NT2/D1 (cell line): ENCODE results near the gene TSPAN5.
"Not testable (repeated sequence)": the region's sequence is repeated elsewhere in the genome, so short reads cannot be mapped to it uniquely, and the experiment has no call there.

Experiments
- DNase-seq: peaks from one replicate; pipeline ENCODE4 v3.0.0-alpha.2; 2011; ENCODE audit warnings: low read depth, low spot score
- H3K27me3 ChIP-seq: 2 replicates; pipeline ENCODE4 v1.6.0; 2011; ENCODE audit warnings: mild to moderate bottlenecking; ENCODE audit not compliant: insufficient read length, insufficient read depth
- H3K36me3 ChIP-seq: 2 replicates; pipeline ENCODE4 v1.6.1; 2011; ENCODE audit warnings: mild to moderate bottlenecking, low read length, mixed read lengths; ENCODE audit not compliant: insufficient read depth, insufficient read length
- H3K4me1 ChIP-seq: 2 replicates; pipeline ENCODE4 v1.5.1; 2011; ENCODE audit not compliant: insufficient read depth, insufficient read length
- H3K4me3 ChIP-seq: 2 replicates; pipeline ENCODE4 v1.5.1; 2011; ENCODE audit warnings: low read depth; ENCODE audit not compliant: insufficient read length
- H3K9ac ChIP-seq: 2 replicates; pipeline ENCODE4 v1.6.0; 2011; ENCODE audit warnings: low read depth; ENCODE audit not compliant: insufficient read length
- H3K9me3 ChIP-seq: 2 replicates; pipeline ENCODE4 v1.5.1; 2011; ENCODE audit warnings: mild to moderate bottlenecking, low read length; ENCODE audit not compliant: insufficient read depth
- SUZ12 ChIP-seq: IDR thresholded peaks from 2 replicates; pipeline ENCODE4 v1.6.1; 2011; ENCODE audit not compliant: insufficient read length, insufficient read depth; ENCODE audit errors: extremely low read depth
- YY1 ChIP-seq: IDR thresholded peaks from 2 replicates; pipeline ENCODE4 v1.6.1; 2011; ENCODE audit not compliant: insufficient read length, insufficient read depth
- ZNF274 ChIP-seq: IDR thresholded peaks from 2 replicates; pipeline ENCODE4 v1.6.1; 2011; ENCODE audit warnings: mild to moderate bottlenecking, low read depth, low read length

The TSPAN5 gene

DNA sequence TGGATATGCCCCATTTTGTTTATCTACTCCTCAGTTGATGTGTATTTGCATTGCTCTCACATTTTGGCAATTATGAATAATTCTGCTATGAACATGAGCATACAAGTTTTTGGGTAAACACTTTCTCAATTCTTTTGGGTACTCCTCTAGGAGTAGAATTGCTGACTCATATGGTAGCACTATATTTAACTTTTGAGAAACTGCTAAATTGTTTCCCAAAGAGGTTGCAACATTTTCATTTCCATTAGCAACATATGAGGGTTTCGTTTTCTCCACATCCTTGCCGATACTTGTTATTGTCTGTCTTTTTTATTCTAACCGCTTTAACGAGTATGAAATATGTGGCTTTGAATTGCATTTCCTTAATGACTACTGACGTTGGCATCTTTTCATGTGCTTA lies 185.4 kb downstream of the TSPAN5 start:
- Histone ChIP-seq H3K9me3 (no peaks in the 10 kb centered on the region), H3K4me3 (no peak overlapping the region), H3K4me1 (no peaks in the 10 kb centered on the region), H3K9ac (no peak overlapping the region), H3K36me3 (no peaks in the 10 kb centered on the region), H3K27me3 (no peaks in the 10 kb centered on the region)
- TF ChIP-seq YY1: no peak
- no peak for TF ChIP-seq ZNF274
- TF ChIP-seq SUZ12: no peak
- no peak for DNase-seq

DNA sequence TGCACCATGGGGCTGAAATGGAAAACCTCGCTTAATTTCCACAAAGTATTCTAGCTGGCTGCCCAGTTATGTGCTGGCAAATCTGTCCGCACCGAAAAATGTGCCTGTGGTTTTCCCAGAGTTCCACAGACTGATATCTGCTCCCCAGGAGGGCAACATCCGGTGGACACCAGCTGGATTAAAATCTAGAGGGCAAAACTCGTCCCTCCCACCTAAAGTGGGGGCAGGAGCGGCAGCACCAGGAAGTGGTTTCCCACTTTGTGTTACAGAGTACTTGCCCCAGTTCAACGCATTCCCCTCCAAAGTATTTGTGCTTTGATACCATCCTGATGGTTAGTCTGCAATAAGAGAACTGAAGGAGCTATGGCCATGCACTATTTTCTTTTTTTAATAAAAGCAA lies 187.6 kb downstream of the TSPAN5 start:
- DNase-seq: no peak
- Histone ChIP-seq H3K4me1 (no peaks in the 10 kb centered on the region), H3K9ac (no peak overlapping the region), H3K36me3 (no peaks in the 10 kb centered on the region), H3K4me3 (no peak overlapping the region), H3K27me3 (no peaks in the 10 kb centered on the region), H3K9me3 (no peaks in the 10 kb centered on the region)
- TF ChIP-seq YY1 (no peak), ZNF274 (no peak), SUZ12 (no peak)

DNA sequence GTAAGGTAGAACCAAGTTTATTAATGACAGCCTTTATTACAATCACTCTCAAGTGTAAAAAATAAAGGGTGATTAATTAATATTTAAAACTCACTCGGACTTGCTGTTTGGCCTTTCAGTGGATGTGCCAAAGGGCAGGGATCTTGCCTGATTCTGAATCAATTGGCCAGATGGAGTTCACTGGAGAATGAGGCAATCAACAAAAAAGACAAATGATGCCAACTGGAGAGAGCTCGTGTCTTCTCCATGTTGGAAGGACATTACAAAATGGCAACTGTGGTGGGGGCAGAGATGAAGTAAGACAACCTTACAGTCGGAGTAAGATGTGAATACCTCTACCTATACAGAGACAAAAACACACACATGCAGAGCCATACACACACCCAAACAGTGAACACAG lies 188.0 kb downstream of the TSPAN5 start:
- Histone ChIP-seq H3K4me3 (no peak overlapping the region), H3K36me3 (no peaks in the 10 kb centered on the region), H3K27me3 (no peaks in the 10 kb centered on the region), H3K9me3 (no peaks in the 10 kb centered on the region), H3K4me1 (no peaks in the 10 kb centered on the region), H3K9ac (no peak overlapping the region)
- DNase-seq: no peak
- no peak for TF ChIP-seq SUZ12

GRCh38 chr4:98469771-98470170 lies 188.6 kb downstream of the TSPAN5 start:
- H3K9ac ChIP-seq: no peak overlapping the region
- TF ChIP-seq YY1: no peak
- no peak for TF ChIP-seq ZNF274
- no peak for TF ChIP-seq SUZ12

DNA sequence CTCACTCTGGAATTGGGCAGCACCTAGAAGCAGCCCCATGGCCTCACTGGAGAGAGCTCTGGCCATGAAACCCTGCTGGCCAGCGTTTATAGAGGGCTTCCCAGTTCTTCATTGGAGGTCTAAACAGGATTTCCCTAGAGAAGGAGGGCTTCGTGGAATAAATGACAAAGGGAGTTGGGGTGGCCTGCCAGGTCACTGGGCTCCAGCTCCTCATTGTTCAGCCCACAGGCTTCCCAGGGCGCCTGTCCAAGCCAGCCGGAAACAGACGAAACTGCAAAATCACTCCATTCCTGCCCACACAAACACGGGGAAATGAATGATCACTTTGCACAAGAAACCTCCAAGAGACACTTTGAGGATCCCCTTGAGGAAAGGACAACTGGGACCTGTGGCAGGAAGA lies 189.7 kb downstream of the TSPAN5 start:
- H3K9me3 ChIP-seq: no peaks in the 10 kb centered on the region
- no peaks in the 10 kb centered on the region for H3K27me3 ChIP-seq
- no peaks in the 10 kb centered on the region for H3K36me3 ChIP-seq
- no peak for DNase-seq
- H3K4me1 ChIP-seq: no peaks in the 10 kb centered on the region
- no peak overlapping the region for H3K4me3 ChIP-seq
- H3K9ac ChIP-seq: no peak overlapping the region
- TF ChIP-seq SUZ12: no peak
- no peak for TF ChIP-seq ZNF274

More at GRCh38 chr4:98469771-98470170, 188.6 kb downstream of the TSPAN5 start:
- DNase-seq: no peak
- H3K36me3 ChIP-seq: no peaks in the 10 kb centered on the region
- no peaks in the 10 kb centered on the region for H3K9me3 ChIP-seq
- no peaks in the 10 kb centered on the region for H3K4me1 ChIP-seq
- H3K4me3 ChIP-seq: no peak overlapping the region
- H3K27me3 ChIP-seq: no peaks in the 10 kb centered on the region

- DNase-seq: peak; percentile 57
- Histone ChIP-seq H3K4me1 (no peaks in the 10 kb centered on the region), H3K9me3 (no peaks in the 10 kb centered on the region), H3K4me3 (peak overlapping the region; percentile 22), H3K36me3 (no peaks in the 10 kb centered on the region), H3K9ac (peak overlapping the region; percentile 76), H3K27me3 (no peaks in the 10 kb centered on the region)
- TF ChIP-seq ZNF274 (no peak), YY1 (no peak), SUZ12 (no peak)
These were observed 190.8 kb downstream of the TSPAN5 start for GRCh38 chr4:98467627-98468072.

DNA sequence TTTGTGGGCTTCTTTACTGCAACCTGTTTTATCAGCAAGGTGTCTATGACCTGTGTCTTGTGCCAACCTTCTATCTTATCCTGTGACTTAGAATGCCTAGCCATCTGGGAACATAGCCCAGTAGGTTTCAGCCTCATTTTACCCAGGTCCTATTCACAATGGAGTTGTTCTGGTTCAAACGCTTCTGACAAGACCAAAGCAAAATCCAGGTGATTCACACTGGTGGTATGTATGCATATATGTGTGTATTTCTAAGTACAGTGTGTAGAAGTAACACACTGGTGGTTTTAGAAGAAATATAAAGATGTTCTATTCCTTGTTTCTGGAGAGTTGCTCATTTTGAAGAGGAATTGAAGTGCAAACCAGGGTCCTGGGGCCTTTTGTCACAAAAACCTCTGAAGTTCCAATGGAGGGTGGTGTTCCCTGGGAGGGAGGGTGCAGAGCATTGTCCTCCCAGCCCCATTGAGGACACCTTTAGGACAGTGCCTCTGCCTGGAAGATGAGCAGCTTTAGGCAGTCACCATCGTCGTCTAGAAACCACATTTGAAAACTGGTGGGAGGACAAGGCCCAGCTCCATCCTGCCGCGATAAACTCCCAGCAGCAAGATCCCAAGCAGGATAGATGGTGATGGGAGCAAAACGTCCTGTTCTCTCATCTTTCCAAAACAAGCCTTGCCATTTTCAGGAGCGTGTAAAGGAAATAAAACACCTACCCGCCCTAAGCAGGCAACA lies 191.4 kb downstream of the TSPAN5 start:
- H3K27me3 ChIP-seq: no peaks in the 10 kb centered on the region
- H3K4me3 ChIP-seq: no peak overlapping the region
- H3K36me3 ChIP-seq: no peaks in the 10 kb centered on the region
- no peak for DNase-seq
- no peaks in the 10 kb centered on the region for H3K9me3 ChIP-seq
- no peaks in the 10 kb centered on the region for H3K4me1 ChIP-seq
- TF ChIP-seq SUZ12 (no peak), YY1 (no peak), ZNF274 (no peak)
- no peak overlapping the region for H3K9ac ChIP-seq

DNA sequence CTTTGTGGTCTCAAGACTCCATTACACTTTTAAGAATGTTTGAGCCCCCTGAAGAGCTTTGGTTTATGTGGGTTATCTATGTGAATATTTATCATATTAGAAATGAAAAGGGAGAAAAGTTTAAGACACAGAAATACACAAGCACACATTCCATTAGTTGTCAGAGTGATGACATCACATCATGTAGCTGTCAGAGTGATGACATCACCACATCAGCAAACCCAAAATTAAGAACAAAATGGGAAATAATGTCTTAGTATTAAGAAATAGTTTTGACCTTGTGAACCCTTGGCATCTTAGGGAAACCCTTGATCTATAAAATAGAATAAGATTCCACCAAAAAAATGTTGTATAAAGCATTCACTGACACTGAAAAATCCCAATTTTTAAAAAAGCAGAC lies 195.9 kb downstream of the TSPAN5 start:
- DNase-seq: no peak
- TF ChIP-seq ZNF274: no peak
- no peak for TF ChIP-seq YY1
- TF ChIP-seq SUZ12: no peak
- Histone ChIP-seq H3K4me3 (no peak overlapping the region), H3K9ac (no peak overlapping the region), H3K36me3 (no peaks in the 10 kb centered on the region), H3K27me3 (no peaks in the 10 kb centered on the region), H3K9me3 (no peaks in the 10 kb centered on the region), H3K4me1 (no peaks in the 10 kb centered on the region)

DNA sequence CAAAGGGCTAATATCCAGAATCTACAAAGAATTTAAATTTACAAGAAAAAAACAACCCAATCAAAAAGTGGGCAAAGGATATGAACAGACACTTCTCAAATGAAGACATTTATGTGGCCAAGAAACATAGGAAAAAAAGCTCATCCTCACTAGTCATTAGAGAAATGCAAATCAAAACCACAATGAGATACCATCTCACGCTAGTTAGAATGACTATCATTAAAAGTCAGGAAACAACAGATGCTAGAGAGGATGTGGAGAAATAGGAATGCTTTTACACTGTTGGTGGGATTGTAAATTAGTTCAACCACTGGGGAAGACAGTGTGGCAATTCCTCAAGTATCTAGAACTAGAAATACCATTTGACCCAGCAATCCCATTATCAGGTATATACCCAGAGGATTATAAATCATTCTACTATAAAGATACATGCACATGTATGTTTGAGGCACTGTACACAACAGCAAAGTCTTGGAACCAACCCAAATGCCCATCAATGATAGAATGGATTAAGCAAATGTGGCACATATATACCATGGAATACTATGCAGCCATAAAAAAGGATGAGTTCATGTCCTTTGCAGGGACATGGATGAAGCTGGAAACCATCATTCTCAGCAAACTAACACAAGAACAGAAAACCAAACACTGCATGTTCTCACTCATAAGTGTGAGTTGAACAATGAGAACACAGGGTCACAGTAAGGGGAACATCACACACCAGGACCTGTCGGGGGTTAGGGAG lies 197.1 kb downstream of the TSPAN5 start:
- H3K9ac ChIP-seq, H3K4me3 ChIP-seq, H3K9me3 ChIP-seq, DNase-seq, H3K4me1 ChIP-seq, H3K36me3 ChIP-seq, H3K27me3 ChIP-seq: not testable (repeated sequence)

GRCh38 chr4:98457422-98457821 lies 201.0 kb downstream of the TSPAN5 start:
- not testable (repeated sequence) for H3K36me3 ChIP-seq, H3K27me3 ChIP-seq, DNase-seq, H3K9me3 ChIP-seq, H3K9ac ChIP-seq, H3K4me1 ChIP-seq, H3K4me3 ChIP-seq
